GM11168 (cell line): Measurements from ENCODE around the gene DYNLL2.
"Not testable (repeated sequence)": the region's sequence is repeated elsewhere in the genome, so short reads cannot be mapped to it uniquely, and the experiment has no call there.

Experiments
- in situ Hi-C: fragments of 300-500 bp; cut with MboI; formaldehyde crosslinking; loops from one replicate; pipeline ENCODE4 v1.12.0; 2022; ENCODE audit warnings: low sequenced_read_pairs; ENCODE audit not compliant: unreplicated experiment

The DYNLL2 gene

GRCh38 chr17:58082870-58083490 is at the start of gene DYNLL2:
Gene DYNLL2, plus strand, starts transcription at chr17:58083419. Its CDS starts 3,672 bp downstream, at chr17:58087091.
- in situ Hi-C loops = no loop called here

- in situ Hi-C loops = no loop called here
Measured at GRCh38 chr17:58039975-58040374, 43.2 kb upstream of the DYNLL2 start.

- in situ Hi-C loops = no loop called here
Measured at GRCh38 chr17:58040386-58040785, 42.8 kb upstream of the DYNLL2 start.

- in situ Hi-C loops = no loop called here
Measured at GRCh38 chr17:58041161-58041560, 42.1 kb upstream of the DYNLL2 start.

DNA sequence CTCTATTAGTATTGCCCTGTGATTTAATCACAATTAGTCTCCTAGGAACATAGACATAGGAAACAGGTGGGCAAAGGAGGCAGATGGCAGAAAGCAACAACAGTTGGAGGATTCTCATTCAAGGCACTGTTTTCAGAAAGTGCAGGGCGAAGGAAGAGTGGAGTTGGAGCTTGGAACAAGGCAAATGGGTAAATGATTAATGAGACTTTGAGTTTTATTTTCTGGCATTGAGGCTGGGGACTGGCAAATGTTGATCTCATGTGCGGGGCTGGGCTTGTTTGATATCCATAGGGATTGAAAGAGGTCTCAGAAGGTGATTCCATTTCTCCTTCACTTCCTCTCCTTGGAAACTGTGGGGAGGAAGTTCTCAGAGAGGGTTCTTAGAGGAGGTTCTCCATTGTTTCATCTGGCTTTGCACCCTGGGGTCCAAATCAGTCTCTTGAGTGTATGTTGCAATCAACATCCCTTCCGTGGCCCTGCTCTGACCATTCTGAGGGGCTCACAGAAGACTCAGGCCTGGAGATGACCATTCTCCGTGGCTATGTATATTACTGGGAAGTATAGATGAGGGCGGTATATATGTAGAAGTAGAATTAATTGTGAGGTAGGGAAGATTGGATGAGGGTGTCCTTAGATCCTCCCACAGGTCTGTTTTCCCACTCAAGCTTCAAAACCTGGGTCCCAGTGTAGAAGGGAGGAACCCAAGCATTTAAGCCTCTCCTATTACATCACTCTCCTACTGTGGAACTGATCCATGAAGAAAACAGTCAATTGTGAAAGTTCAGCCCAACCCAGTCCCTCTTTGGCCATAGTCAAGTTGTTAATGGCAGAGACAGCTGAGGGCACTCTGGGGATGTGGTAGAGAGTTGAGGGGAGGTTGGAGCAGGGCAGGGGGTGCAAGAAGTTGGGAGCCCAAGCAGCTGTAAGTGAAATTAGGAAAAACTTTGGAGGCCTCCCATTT is 39.7 kb upstream of the DYNLL2 start:
- in situ Hi-C loops = no loop called here

DNA sequence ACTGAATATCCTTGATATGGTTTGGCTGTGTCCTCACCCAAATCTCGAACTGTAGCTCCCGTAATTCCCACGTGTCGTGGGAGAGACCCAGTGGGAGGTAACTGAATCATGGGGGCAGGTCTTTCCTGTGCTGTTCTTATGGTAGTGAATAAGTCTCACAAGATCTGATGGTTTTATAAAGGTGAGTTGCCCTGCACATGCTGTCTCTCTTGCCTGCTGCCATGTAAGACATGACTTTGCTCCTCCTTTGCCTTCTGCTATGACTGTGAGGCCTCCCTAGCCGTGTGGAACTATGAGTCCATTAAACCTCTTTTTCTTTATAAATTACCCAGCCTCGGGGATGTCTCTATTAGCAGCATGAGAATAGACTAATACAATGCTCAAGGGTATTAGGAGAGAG is 39.0 kb upstream of the DYNLL2 start:
- in situ Hi-C loops = not testable (repeated sequence)

DNA sequence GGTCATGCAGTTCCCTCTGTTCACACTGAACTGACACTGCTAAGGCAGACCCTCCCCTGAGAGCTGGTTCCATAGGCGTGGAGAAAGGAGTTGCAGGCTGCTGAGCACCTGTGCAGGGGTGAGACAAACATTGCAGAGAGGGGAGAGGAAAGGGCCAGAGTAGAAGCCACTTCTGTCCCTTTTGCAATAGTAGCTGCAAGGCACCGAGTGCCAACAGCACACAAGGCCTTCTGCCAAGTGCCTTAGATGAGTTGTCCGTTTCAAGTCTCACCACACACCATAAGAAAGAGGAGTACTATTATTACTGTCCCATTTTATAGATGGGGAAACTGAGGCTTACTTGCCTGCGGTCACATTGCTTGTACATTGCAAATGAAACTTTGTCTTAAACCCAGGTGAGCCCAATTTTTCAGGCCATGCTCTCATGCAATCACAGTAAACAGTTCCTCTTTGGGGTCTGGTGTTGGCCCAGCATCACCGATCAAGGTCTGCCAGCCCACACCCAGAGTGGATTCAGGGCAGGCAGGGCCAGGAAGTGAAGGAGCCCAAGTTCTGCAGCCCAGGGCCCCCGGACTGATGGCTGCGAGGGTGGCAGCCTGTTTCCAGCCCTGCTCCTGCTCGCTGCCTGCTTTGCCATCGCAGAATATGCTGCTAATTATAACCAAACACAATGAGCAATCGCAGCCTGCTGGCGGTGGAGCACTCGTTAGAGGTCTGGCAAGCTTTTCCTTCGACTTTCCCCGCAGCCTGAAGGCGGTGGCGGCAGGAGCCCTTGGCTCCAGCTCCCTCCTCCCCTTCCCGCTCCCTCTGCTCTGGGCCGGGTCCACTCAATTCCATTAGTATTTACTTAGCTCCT is 36.8 kb upstream of the DYNLL2 start:
- in situ Hi-C loops = no loop called here

GRCh38 chr17:58047376-58048150 is 35.7 kb upstream of the DYNLL2 start:
- in situ Hi-C loops = no loop called here

GRCh38 chr17:58049533-58049932 is 33.7 kb upstream of the DYNLL2 start:
- in situ Hi-C loops = no loop called here

DNA sequence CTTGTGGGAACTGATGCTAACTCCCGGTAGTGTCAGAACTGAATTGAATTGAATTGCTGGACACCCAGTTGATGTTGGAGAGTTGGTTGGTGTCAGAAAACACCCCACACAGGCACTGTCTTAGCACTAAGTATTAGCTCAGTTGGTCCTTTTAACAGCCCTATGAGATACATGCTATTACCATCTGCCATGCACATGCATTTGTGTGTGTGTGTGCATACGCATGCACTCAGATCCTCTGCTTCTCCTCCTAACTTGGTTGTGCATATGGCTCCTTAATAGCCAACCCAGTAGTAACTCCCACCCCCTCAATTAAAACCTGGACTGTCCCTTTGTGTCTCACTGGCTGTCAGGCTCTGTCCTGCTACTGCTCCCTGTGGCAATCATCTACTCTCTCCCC is 32.3 kb upstream of the DYNLL2 start:
- in situ Hi-C loops = no loop called here

- in situ Hi-C loops = no loop called here
Measured at GRCh38 chr17:58051468-58051867, 31.8 kb upstream of the DYNLL2 start.

DNA sequence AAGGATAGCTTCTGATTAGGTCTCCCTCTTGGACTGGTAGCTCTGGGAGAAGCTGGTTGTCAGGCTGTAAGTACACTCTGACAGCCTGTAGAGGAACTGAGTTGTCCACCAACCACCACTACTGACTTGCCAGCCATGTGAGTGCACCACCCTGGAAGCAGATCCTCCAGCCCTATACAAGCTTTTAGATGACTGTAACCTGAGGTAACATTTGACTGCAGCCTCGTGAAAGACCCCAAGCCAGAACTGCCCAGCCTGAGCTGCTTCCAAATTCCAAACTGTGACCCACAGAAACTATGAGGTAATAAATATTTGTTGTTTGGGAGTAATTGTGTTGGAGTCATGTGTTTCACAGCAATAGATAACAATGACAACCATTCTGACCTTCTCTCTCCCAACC is 30.8 kb upstream of the DYNLL2 start:
- in situ Hi-C loops = no loop called here

DNA sequence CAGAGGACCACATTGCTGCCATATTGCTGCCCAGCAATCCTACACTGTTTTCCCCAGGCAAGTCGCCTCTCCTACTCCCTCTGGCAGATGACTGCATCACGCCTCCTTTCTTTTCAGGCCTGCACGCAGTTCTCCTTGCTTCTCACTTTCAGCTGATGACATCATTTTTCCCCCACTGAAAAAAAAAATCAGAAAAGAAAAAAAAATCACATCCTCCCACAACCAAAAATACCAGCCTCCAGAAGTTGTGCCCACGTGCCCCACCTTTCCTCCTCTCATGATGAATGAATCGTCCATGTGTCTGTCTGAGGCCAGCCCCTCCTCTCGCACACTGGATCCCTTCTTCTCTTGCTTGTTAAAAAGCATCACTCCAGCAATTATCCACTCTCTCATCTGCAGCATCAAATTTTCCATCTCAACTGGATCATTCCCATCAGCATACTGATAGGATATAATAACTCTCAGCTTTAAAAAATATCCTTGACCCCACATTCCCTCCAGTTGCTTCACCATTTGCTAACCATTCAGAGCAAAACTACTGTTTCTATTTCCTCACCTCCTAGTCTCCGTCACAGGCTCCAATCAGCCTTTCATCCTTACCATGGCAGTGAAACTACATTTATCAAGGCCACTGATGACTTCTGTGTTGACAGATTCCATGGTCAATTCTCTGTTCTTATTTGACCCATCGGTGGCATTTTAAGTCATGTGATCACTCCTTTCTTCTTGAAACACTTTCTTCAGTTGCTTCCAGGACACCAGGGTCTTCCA is 30.1 kb upstream of the DYNLL2 start:
- in situ Hi-C loops = no loop called here

DNA sequence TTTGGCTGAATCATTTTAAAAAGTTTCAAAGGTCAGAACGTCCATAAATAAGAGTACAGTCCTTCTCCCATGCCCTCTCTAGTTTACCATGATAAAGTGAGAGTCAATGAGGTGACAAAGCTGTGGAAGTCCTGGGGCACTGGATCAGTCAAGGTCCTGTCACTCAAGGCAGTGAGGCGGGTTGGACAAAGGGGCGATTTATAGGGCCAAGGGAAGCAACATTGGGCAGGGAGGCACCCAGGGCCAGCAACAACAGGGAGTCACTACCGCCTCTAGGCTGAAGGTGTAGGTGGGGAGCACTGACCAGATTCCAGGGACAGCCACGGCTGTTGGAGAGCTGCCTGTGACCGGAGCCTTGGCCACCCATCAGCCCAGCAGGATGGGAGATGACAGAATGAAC is 28.6 kb upstream of the DYNLL2 start:
- in situ Hi-C loops = no loop called here

- in situ Hi-C loops = no loop called here
Measured at GRCh38 chr17:58056476-58056875, 26.7 kb upstream of the DYNLL2 start.

- in situ Hi-C loops = no loop called here
Measured at GRCh38 chr17:58059141-58059540, 24.1 kb upstream of the DYNLL2 start.

- in situ Hi-C loops = no loop called here
Measured at GRCh38 chr17:58060596-58061191, 22.5 kb upstream of the DYNLL2 start.

GRCh38 chr17:58061672-58062071 is 21.5 kb upstream of the DYNLL2 start:
- in situ Hi-C loops = no loop called here

GRCh38 chr17:58065238-58065637 is 18.0 kb upstream of the DYNLL2 start:
- in situ Hi-C loops = no loop called here
